H1 (cell line): ENCODE measurements around the gene RPL12. TPM values are rescaled to one million over a fixed set of nuclear protein-coding genes. Genes with fewer than 3 reads are reported as not detected.

Experiments used
- BRCA1 ChIP-seq: IDR thresholded peaks from 2 replicates; pipeline ENCODE4 v1.6.1; 2012; ENCODE audit warnings: low read depth, low read length, improper control_type of control experiment
- CHD2 ChIP-seq: IDR thresholded peaks from 2 replicates; pipeline ENCODE4 v1.6.1; 2012; ENCODE audit warnings: low read length, improper control_type of control experiment
- CREB1 ChIP-seq: IDR thresholded peaks from 2 replicates; pipeline ENCODE4 v1.6.1; 2012; ENCODE audit warnings: inconsistent platforms
- CTBP2 ChIP-seq: IDR thresholded peaks from 2 replicates; pipeline ENCODE4 v1.7.0; 2011; ENCODE audit warnings: borderline replicate concordance, mild to moderate bottlenecking, moderate library complexity, mixed read lengths, low read length; ENCODE audit not compliant: insufficient read depth, insufficient read length
- FOSL1 ChIP-seq: IDR thresholded peaks from 2 replicates; pipeline ENCODE4 v1.6.1; 2011; ENCODE audit warnings: mild to moderate bottlenecking, low read depth, low read length, moderate library complexity; ENCODE audit not compliant: insufficient read depth
- NRF1 ChIP-seq: IDR thresholded peaks from 2 replicates; pipeline ENCODE4 v1.6.1; 2011; ENCODE audit warnings: mild to moderate bottlenecking, low read depth, low read length, improper control_type of control experiment
- RNF2 ChIP-seq: fragments of 200-900, 300-1000 bp; sonication (generic); IDR thresholded peaks from 2 replicates; pipeline ENCODE4 v1.7.1; 2016; ENCODE audit warnings: borderline replicate concordance, low read depth, mild to moderate bottlenecking, antibody characterized with exemption, low read length; ENCODE audit not compliant: poor library complexity, severe bottlenecking; ENCODE audit errors: missing control alignments
- polyA plus RNA-seq, 7 experiments: library from polyadenylated mRNA; depleted of rRNA in 3 of 7; stranded (reverse) in 5 of 7; unstranded in 2 of 7; fragments of >200 nt in 5 of 7; fragments of 200-250 nt in 2 of 7; gene quantifications; 1 replicate in 5 of 7; 2 replicates in 1 of 7; 4 replicates in 1 of 7; pipeline versions ENCODE4 v1.2.1 to v1.2.3, GENCODE V29; 2011 to 2013; ENCODE audit warnings: missing spikeins in 2 of 7, mixed read lengths in 2 of 7
- total RNA-seq: library from RNA; stranded (reverse); fragmentation: NEBNext Ultra II Directional; extraction: Animal tissue kit (Norgen Biotek cat#: 25700); gene quantifications from 2 replicates; pipeline ENCODE4 v1.2.1, GENCODE V29; 2021

Gene RPL12
- total and polyA plus RNA-seq, 2 of the 8 experiments (the other 6 are each of a cell fraction or from before 2014, with no cell fraction given) = 1,993 to 4,892 TPM

DNA sequence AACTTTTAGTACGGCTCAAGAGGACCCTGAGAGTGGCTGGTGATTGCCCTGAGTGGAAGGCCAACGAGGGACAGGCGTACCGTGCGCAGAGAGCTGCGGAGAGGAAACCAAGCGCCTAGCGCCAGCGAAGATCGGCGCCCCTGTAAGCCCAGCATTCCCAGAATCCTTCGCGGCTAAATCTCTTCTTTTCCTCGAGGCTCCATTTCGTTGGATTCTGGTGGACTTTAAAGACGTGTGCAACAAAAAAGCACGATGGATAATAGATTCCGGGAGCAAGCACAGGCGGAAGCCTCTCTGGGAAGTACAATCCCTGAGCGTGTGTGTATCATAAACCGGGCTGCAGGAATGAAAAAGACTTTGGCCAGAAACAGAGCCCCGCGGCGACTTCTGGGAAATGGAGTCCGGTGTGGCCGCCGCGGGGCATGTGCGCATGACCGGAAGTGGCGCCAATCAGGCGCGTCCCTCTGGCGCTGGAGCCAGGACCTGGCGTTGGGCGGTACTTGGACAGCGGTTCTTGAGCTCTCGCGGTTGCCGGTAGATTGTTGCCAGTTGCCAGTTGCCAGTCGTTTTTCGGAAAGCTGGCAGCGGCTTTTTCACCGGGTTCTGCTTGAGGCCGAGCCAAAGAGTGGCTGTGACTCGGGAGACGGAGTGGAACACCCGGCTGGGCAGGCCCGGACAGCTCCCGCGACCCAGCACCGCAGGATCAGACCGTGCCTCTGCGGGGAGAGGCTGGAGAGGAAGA, 27.1 kb downstream of the RPL12 start, which contains the start of gene ZNF79 (continued):
- TF ChIP-seq RNF2 = no peak
- no peak for TF ChIP-seq FOSL1
- peak; percentile 50; the same call in 1 of the 2 replicates for TF ChIP-seq BRCA1
- peak; percentile 40; the same call in 1 of the 2 replicates for TF ChIP-seq NRF1
- TF ChIP-seq CHD2 = peak; percentile 65
- peak; percentile 96 for TF ChIP-seq CREB1
- no peak for TF ChIP-seq CTBP2
